Calu3 (cell line): ENCODE data around the gene STON1. TPM values are rescaled to one million over a fixed set of nuclear protein-coding genes. Genes with fewer than 3 reads are reported as not detected.

Experiments
- BruUV-seq: library from RNA; stranded (reverse); fragments of 400-500 nt; replicated peaks from 2 replicates; lab custom pipeline; 2021; lab: Mats Ljungman, UMichigan
- CTCF ChIA-PET: fragments of 300-600 bp; sonication (Branson Sonifier 250); formaldehyde crosslinking; loops from one replicate; lab custom pipeline; 2022; ENCODE audit warnings: antibody characterized with exemption; lab: Charles Lee
- DNase-seq: peaks from one replicate; pipeline ENCODE4 v3.0.0; 2022
- H3K27ac Mint-ChIP-seq: one replicate; pipeline ENCODE4 v1.8.0; 2022; ENCODE audit warnings: mixed read lengths; ENCODE audit not compliant: unreplicated experiment
- H3K27me3 Mint-ChIP-seq: one replicate; pipeline ENCODE4 v1.8.0; 2022; ENCODE audit warnings: mixed read lengths; ENCODE audit not compliant: unreplicated experiment
- H3K36me3 Mint-ChIP-seq: one replicate; pipeline ENCODE4 v1.8.0; 2022; ENCODE audit warnings: mild to moderate bottlenecking, moderate library complexity, mixed read lengths; ENCODE audit not compliant: insufficient read depth, unreplicated experiment
- H3K4me1 Mint-ChIP-seq: one replicate; pipeline ENCODE4 v1.8.0; 2022; ENCODE audit warnings: mild to moderate bottlenecking, low read depth, mixed read lengths; ENCODE audit not compliant: unreplicated experiment
- H3K4me3 Mint-ChIP-seq: one replicate; pipeline ENCODE4 v1.8.0; 2022; ENCODE audit warnings: mild to moderate bottlenecking, low read depth, moderate library complexity, mixed read lengths; ENCODE audit not compliant: unreplicated experiment
- H3K9me3 Mint-ChIP-seq: one replicate; pipeline ENCODE4 v1.8.0; 2022; ENCODE audit warnings: low read depth, mixed read lengths; ENCODE audit not compliant: unreplicated experiment
- CTCF ChIP-seq: fragments of 200-600 bp; IDR thresholded peaks from one replicate; pipeline ENCODE4 v1.8.0; 2022; ENCODE audit warnings: antibody characterized with exemption; ENCODE audit not compliant: unreplicated experiment
- intact Hi-C: fragments of 100-400 bp; cut with micrococcal nuclease; formaldehyde crosslinking; loops from one replicate; pipeline ENCODE4 v1.10.0; 2022; ENCODE audit not compliant: unreplicated experiment
- total RNA-seq: library from RNA; stranded (reverse); gene quantifications from 2 replicates; pipeline ENCODE4 v1.2.3, GENCODE V29; 2022

STON1 gene
- total RNA-seq, 1 experiment from 2014 or later: 1.3 TPM

GRCh38 chr2:48566592-48567310 lies 36.8 kb downstream of the STON1 start:
- Mint-ChIP-seq H3K27ac (no peak overlapping the region), H3K4me1 (no peaks in the 10 kb centered on the region), H3K4me3 (no peak overlapping the region), H3K9me3 (no peaks in the 10 kb centered on the region), H3K36me3 (no peaks in the 10 kb centered on the region), H3K27me3 (no peaks in the 10 kb centered on the region)
- BruUV-seq: no TSS peak
- no peak for TF ChIP-seq CTCF
- DNase-seq: no peak
- CTCF ChIA-PET: no interaction called here
- intact Hi-C loops: no loop called here

GRCh38 chr2:48567671-48568070 lies 37.7 kb downstream of the STON1 start:
- no peak for DNase-seq
- CTCF ChIA-PET: no interaction called here
- TF ChIP-seq CTCF: no peak
- H3K36me3 Mint-ChIP-seq: no peaks in the 10 kb centered on the region
- no peak overlapping the region for H3K27ac Mint-ChIP-seq
- no peaks in the 10 kb centered on the region for H3K27me3 Mint-ChIP-seq
- no TSS peak for BruUV-seq
- no peaks in the 10 kb centered on the region for H3K9me3 Mint-ChIP-seq
- intact Hi-C loops: no loop called here
- H3K4me3 Mint-ChIP-seq: no peak overlapping the region
- H3K4me1 Mint-ChIP-seq: no peaks in the 10 kb centered on the region

GRCh38 chr2:48568547-48568946 lies 38.6 kb downstream of the STON1 start:
- no TSS peak for BruUV-seq
- no peak for DNase-seq
- Mint-ChIP-seq H3K4me3 (no peak overlapping the region), H3K27ac (no peak overlapping the region), H3K36me3 (no peaks in the 10 kb centered on the region), H3K27me3 (no peaks in the 10 kb centered on the region), H3K9me3 (no peaks in the 10 kb centered on the region), H3K4me1 (no peaks in the 10 kb centered on the region)
- intact Hi-C loops: no loop called here
- CTCF ChIA-PET: no interaction called here
- TF ChIP-seq CTCF: no peak

GRCh38 chr2:48569433-48569832 lies 39.5 kb downstream of the STON1 start:
- CTCF ChIA-PET: no interaction called here

More at GRCh38 chr2:48569433-48569832, 39.5 kb downstream of the STON1 start:
- intact Hi-C loops: no loop called here
- Mint-ChIP-seq H3K9me3 (no peaks in the 10 kb centered on the region), H3K27me3 (no peaks in the 10 kb centered on the region), H3K36me3 (no peaks in the 10 kb centered on the region), H3K4me1 (no peaks in the 10 kb centered on the region), H3K27ac (no peak overlapping the region), H3K4me3 (no peak overlapping the region)
- no peak for TF ChIP-seq CTCF
- no peak for DNase-seq
- no TSS peak for BruUV-seq
